Karpas-422 (cell line): ENCODE measurements around the gene LRRK1. TPM values are rescaled to one million over a fixed set of nuclear protein-coding genes. Genes with fewer than 3 reads are reported as not detected.

ENCODE experiments used
- DNase-seq: peaks from one replicate; pipeline ENCODE4 v3.0.0-alpha.2; 2015
- H2AFZ ChIP-seq: fragments of 200-600 bp; sonication (generic); 2 replicates; pipeline ENCODE4 v1.6.1; 2014; ENCODE audit warnings: antibody characterized with exemption, low read length, mixed read lengths
- H3K27ac ChIP-seq: fragments of 200-600 bp; sonication (generic); 2 replicates; pipeline ENCODE4 v1.5.1; 2014; ENCODE audit warnings: mild to moderate bottlenecking, low read length, moderate library complexity
- H3K27me3 ChIP-seq: fragments of 200-600 bp; sonication (generic); 2 replicates; pipeline ENCODE4 v1.6.1; 2014; ENCODE audit warnings: low read length, mixed read lengths
- H3K36me3 ChIP-seq: fragments of 200-600 bp; sonication (generic); 2 replicates; pipeline ENCODE4 v1.6.1; 2014; ENCODE audit warnings: low read length, mixed read lengths; ENCODE audit not compliant: insufficient read depth
- H3K4me1 ChIP-seq: fragments of 200-600 bp; sonication (generic); 2 replicates; pipeline ENCODE4 v1.6.1; 2014; ENCODE audit warnings: mild to moderate bottlenecking, low read length, mixed read lengths
- H3K4me2 ChIP-seq: fragments of 200-600 bp; sonication (generic); 2 replicates; pipeline ENCODE4 v1.6.1; 2014; ENCODE audit warnings: low read length, low read depth, mild to moderate bottlenecking; ENCODE audit not compliant: poor library complexity, severe bottlenecking
- H3K4me3 ChIP-seq: fragments of 200-600 bp; sonication (generic); 2 replicates; pipeline ENCODE4 v1.5.1; 2014; ENCODE audit warnings: mild to moderate bottlenecking, antibody characterized with exemption, low read length, mixed read lengths
- H3K79me2 ChIP-seq: fragments of 200-600 bp; sonication (generic); 2 replicates; pipeline ENCODE4 v1.6.1; 2014; ENCODE audit warnings: mild to moderate bottlenecking, low read length, mixed read lengths
- H3K9ac ChIP-seq: fragments of 200-600 bp; sonication (generic); 2 replicates; pipeline ENCODE4 v1.6.0; 2014; ENCODE audit warnings: low read length
- H3K9me2 ChIP-seq: fragments of 200-600 bp; sonication (generic), shearing (Covaris generic); replicated peaks from 2 replicates; pipeline ENCODE4 v1.6.0; 2014; ENCODE audit warnings: mild to moderate bottlenecking, low read length, moderate library complexity; ENCODE audit not compliant: insufficient read depth
- H3K9me3 ChIP-seq: fragments of 300-700, 200-600 bp; sonication (generic); 2 replicates; pipeline ENCODE4 v1.6.1; 2014; ENCODE audit warnings: low read length, mixed read lengths
- H4K20me1 ChIP-seq: fragments of 200-600 bp; sonication (generic); 2 replicates; pipeline ENCODE4 v1.6.1; 2014; ENCODE audit warnings: mild to moderate bottlenecking, antibody characterized with exemption, low read length, low read depth; ENCODE audit not compliant: insufficient read depth
- total RNA-seq: library from RNA; depleted of rRNA; stranded (reverse); fragments of >200 nt; shearing (Covaris generic); gene quantifications from 2 replicates; pipeline ENCODE4 v1.2.3, GENCODE V29; 2014; ENCODE audit warnings: low replicate concordance

The LRRK1 gene
- total RNA-seq, 1 experiment from 2014 or later = 46.6 TPM

GRCh38 chr15:101003081-101003480, 83.9 kb downstream of the LRRK1 start:
- Histone ChIP-seq H3K9me2 (no peaks in the 10 kb centered on the region), H3K4me2 (no peak overlapping the region), H4K20me1 (no peaks in the 10 kb centered on the region), H3K79me2 (peaks cover 21% of the 10 kb centered on the region), H3K4me1 (peaks cover 65% of the 10 kb centered on the region), H3K27ac (peak overlapping the region; percentile 91), H3K9me3 (no peaks in the 10 kb centered on the region), H3K9ac (no peak overlapping the region), H3K27me3 (no peaks in the 10 kb centered on the region), H3K36me3 (peaks cover 68% of the 10 kb centered on the region), H3K4me3 (no peak overlapping the region), H2AFZ (no peak overlapping the region)
- no peak for DNase-seq

- Histone ChIP-seq H3K4me1 (peaks cover 71% of the 10 kb centered on the region), H3K27me3 (no peaks in the 10 kb centered on the region), H3K36me3 (peaks cover 70% of the 10 kb centered on the region), H3K4me2 (no peak overlapping the region), H4K20me1 (no peaks in the 10 kb centered on the region), H3K9ac (no peak overlapping the region), H3K79me2 (peaks cover 21% of the 10 kb centered on the region), H3K27ac (peak overlapping the region; percentile 91), H2AFZ (no peak overlapping the region), H3K9me2 (no peaks in the 10 kb centered on the region), H3K9me3 (no peaks in the 10 kb centered on the region), H3K4me3 (no peak overlapping the region)
- no peak for DNase-seq
Measured at GRCh38 chr15:101003706-101004105, 84.5 kb downstream of the LRRK1 start.

GRCh38 chr15:101004500-101004899, 85.3 kb downstream of the LRRK1 start:
- DNase-seq = no peak
- Histone ChIP-seq H3K36me3 (peaks cover 74% of the 10 kb centered on the region), H4K20me1 (no peaks in the 10 kb centered on the region), H3K27ac (peak overlapping the region; percentile 91), H3K9ac (no peak overlapping the region), H3K9me3 (no peaks in the 10 kb centered on the region), H3K27me3 (no peaks in the 10 kb centered on the region), H3K4me2 (no peak overlapping the region), H3K4me1 (peaks cover 78% of the 10 kb centered on the region), H3K9me2 (no peaks in the 10 kb centered on the region), H3K4me3 (no peak overlapping the region), H2AFZ (no peak overlapping the region), H3K79me2 (peaks cover 24% of the 10 kb centered on the region)

GRCh38 chr15:101004986-101005747, 86.0 kb downstream of the LRRK1 start:
- H3K4me1 ChIP-seq = peaks cover 78% of the 10 kb centered on the region
- no peaks in the 10 kb centered on the region for H3K9me3 ChIP-seq
- H3K27me3 ChIP-seq = no peaks in the 10 kb centered on the region
- peak overlapping the region; percentile 91 for H3K27ac ChIP-seq
- peaks cover 73% of the 10 kb centered on the region for H3K36me3 ChIP-seq
- H3K79me2 ChIP-seq = peaks cover 24% of the 10 kb centered on the region
- H3K9me2 ChIP-seq = no peaks in the 10 kb centered on the region
- no peak overlapping the region for H3K4me3 ChIP-seq
- H3K9ac ChIP-seq = no peak overlapping the region
- no peak overlapping the region for H3K4me2 ChIP-seq
- DNase-seq = no peak
- no peaks in the 10 kb centered on the region for H4K20me1 ChIP-seq
- no peak overlapping the region for H2AFZ ChIP-seq

- peaks cover 20% of the 10 kb centered on the region for H3K79me2 ChIP-seq
- no peaks in the 10 kb centered on the region for H3K9me2 ChIP-seq
- H3K27me3 ChIP-seq = no peaks in the 10 kb centered on the region
- H3K36me3 ChIP-seq = peaks cover 74% of the 10 kb centered on the region
- H3K9me3 ChIP-seq = no peaks in the 10 kb centered on the region
- H3K4me1 ChIP-seq = peaks cover 69% of the 10 kb centered on the region
- H2AFZ ChIP-seq = no peak overlapping the region
- peak overlapping the region; percentile 91 for H3K27ac ChIP-seq
- no peak overlapping the region for H3K9ac ChIP-seq
- H3K4me2 ChIP-seq = no peak overlapping the region
- no peaks in the 10 kb centered on the region for H4K20me1 ChIP-seq
- no peak overlapping the region for H3K4me3 ChIP-seq
- peak; percentile 75 for DNase-seq
Measured at GRCh38 chr15:101006931-101007691, 88.0 kb downstream of the LRRK1 start.

- Histone ChIP-seq H3K9me2 (no peaks in the 10 kb centered on the region), H4K20me1 (no peaks in the 10 kb centered on the region), H3K4me1 (peaks cover 57% of the 10 kb centered on the region), H3K36me3 (peaks cover 70% of the 10 kb centered on the region), H3K4me3 (peak overlapping the region; percentile 16; the same call in 1 of the 2 replicates), H2AFZ (no peak overlapping the region), H3K4me2 (peak overlapping the region; percentile 18), H3K27ac (peak overlapping the region; percentile 91), H3K27me3 (no peaks in the 10 kb centered on the region), H3K79me2 (peaks cover 19% of the 10 kb centered on the region), H3K9ac (no peak overlapping the region; the same call in 1 of the 2 replicates), H3K9me3 (no peaks in the 10 kb centered on the region)
- peak; percentile 88 for DNase-seq
Measured at GRCh38 chr15:101008158-101009139, 89.3 kb downstream of the LRRK1 start.

- Histone ChIP-seq H3K27me3 (no peaks in the 10 kb centered on the region), H3K9me3 (no peaks in the 10 kb centered on the region), H3K36me3 (peaks cover 68% of the 10 kb centered on the region), H3K9ac (no peak overlapping the region; the same call in 1 of the 2 replicates), H3K9me2 (no peaks in the 10 kb centered on the region), H3K4me1 (peaks cover 51% of the 10 kb centered on the region), H3K4me2 (peak overlapping the region; percentile 18), H4K20me1 (no peaks in the 10 kb centered on the region), H2AFZ (no peak overlapping the region), H3K4me3 (0 out of 2 replicates have a peak overlapping the region, but pooled peaks have one; percentile 16), H3K27ac (peak overlapping the region; percentile 91), H3K79me2 (peaks cover 15% of the 10 kb centered on the region)
- DNase-seq = no peak
Measured at GRCh38 chr15:101009176-101009575, 90.0 kb downstream of the LRRK1 start.
